Astrocyte (in vitro differentiated cells and primary cell): ENCODE measurements around the gene PRDM10. TPM values are rescaled to one million over a fixed set of nuclear protein-coding genes. Genes with fewer than 3 reads are reported as not detected.
A peak's percentile ranks its signal among the peaks of the same experiment; 100 is the strongest.

Experiments used
- DNase-seq: peaks from one replicate; pipeline ENCODE4 v3.0.0-alpha.2; 2010; ENCODE audit warnings: low read depth
- FAIRE-seq: peaks from 2 replicates; lab custom pipeline; 2011; peaks lifted over from hg19 to GRCh38; lab: Jason Lieb, UNC
- H2AFZ ChIP-seq: 2 replicates; pipeline ENCODE4 v1.6.0; 2012; ENCODE audit warnings: low read depth, low read length, inconsistent platforms
- H3K27ac ChIP-seq: 2 replicates; pipeline ENCODE4 v1.5.1; 2011; ENCODE audit warnings: low read depth, low read length, inconsistent platforms
- H3K27me3 ChIP-seq: 2 replicates; pipeline ENCODE4 v1.6.0; 2011; ENCODE audit warnings: low read length, inconsistent platforms; ENCODE audit not compliant: insufficient read depth
- H3K36me3 ChIP-seq: 2 replicates; pipeline ENCODE4 v1.5.1; 2011; ENCODE audit warnings: low read length, inconsistent platforms; ENCODE audit not compliant: insufficient read depth
- H3K4me1 ChIP-seq: 2 replicates; pipeline ENCODE4 v1.5.1; 2011; ENCODE audit warnings: low read length, inconsistent platforms; ENCODE audit not compliant: insufficient read depth
- H3K4me2 ChIP-seq: 2 replicates; pipeline ENCODE4 v1.6.0; 2012; ENCODE audit warnings: low read length, inconsistent platforms
- H3K4me3 ChIP-seq: 2 replicates; pipeline ENCODE4 v1.5.1; 2011; ENCODE audit warnings: low read depth, mild to moderate bottlenecking, low read length, inconsistent platforms; ENCODE audit not compliant: insufficient read depth
- H3K79me2 ChIP-seq: 2 replicates; pipeline ENCODE4 v1.6.0; 2012; ENCODE audit warnings: mild to moderate bottlenecking, low read length, inconsistent platforms; ENCODE audit not compliant: insufficient read depth
- H3K9ac ChIP-seq: 2 replicates; pipeline ENCODE4 v1.6.0; 2012; ENCODE audit warnings: mild to moderate bottlenecking, low read length, inconsistent platforms
- H3K9me3 ChIP-seq: 2 replicates; pipeline ENCODE4 v1.5.1; 2012; ENCODE audit warnings: low read depth, mild to moderate bottlenecking, low read length, inconsistent platforms; ENCODE audit not compliant: insufficient read depth
- H4K20me1 ChIP-seq: 2 replicates; pipeline ENCODE4 v1.6.0; 2012; ENCODE audit warnings: low read length, inconsistent platforms; ENCODE audit not compliant: insufficient read depth
- H3K27ac Mint-ChIP-seq: one replicate; pipeline ENCODE4 v1.8.0; 2021; ENCODE audit warnings: mild to moderate bottlenecking, mixed read lengths; ENCODE audit not compliant: unreplicated experiment
- H3K27me3 Mint-ChIP-seq: one replicate; pipeline ENCODE4 v1.8.0; 2021; ENCODE audit warnings: low read depth, mixed read lengths; ENCODE audit not compliant: unreplicated experiment
- H3K36me3 Mint-ChIP-seq: one replicate; pipeline ENCODE4 v1.8.0; 2021; ENCODE audit warnings: low read depth, mixed read lengths; ENCODE audit not compliant: unreplicated experiment
- H3K4me1 Mint-ChIP-seq: one replicate; pipeline ENCODE4 v1.8.0; 2021; ENCODE audit warnings: low read depth, mixed read lengths; ENCODE audit not compliant: unreplicated experiment
- H3K4me3 Mint-ChIP-seq: one replicate; pipeline ENCODE4 v1.8.0; 2021; ENCODE audit warnings: mild to moderate bottlenecking, moderate library complexity, mixed read lengths; ENCODE audit not compliant: unreplicated experiment
- H3K9me3 Mint-ChIP-seq: one replicate; pipeline ENCODE4 v1.8.0; 2021; ENCODE audit warnings: mild to moderate bottlenecking, mixed read lengths; ENCODE audit not compliant: unreplicated experiment
- CTCF ChIP-seq: IDR thresholded peaks from 2 replicates; pipeline ENCODE4 v1.5.1; 2011; ENCODE audit warnings: low read depth, mild to moderate bottlenecking, inconsistent platforms, low read length, moderate library complexity; ENCODE audit not compliant: insufficient read depth
- EZH2 ChIP-seq: IDR thresholded peaks from 2 replicates; pipeline ENCODE4 v1.6.1; 2012; ENCODE audit warnings: mild to moderate bottlenecking, low read length, inconsistent platforms; ENCODE audit not compliant: insufficient read depth
- total RNA-seq: library from RNA; stranded (reverse); gene quantifications from 2 replicates; pipeline ENCODE4 v1.2.1, GENCODE V29; 2021

Gene PRDM10
- total RNA-seq, 1 donor from 2014 or later = 10.1 TPM

DNA sequence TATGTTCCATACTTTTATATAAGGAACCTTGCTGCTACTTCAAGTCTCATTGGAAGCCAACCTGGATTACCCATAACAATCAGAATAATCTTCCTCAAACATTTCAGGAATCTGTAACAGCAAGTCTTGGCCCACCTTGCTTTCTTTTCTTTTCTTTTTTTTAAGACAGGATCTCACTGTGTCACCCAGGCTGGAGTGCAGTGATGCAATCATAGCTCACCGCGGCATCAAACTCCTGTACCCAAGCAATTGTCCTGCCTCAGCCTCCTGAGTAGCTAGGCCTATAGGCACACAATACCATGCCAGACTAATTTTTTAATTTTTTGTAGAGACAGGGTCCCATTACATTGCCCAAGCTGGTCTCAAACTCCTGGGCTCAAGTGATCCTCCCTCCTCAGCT, 29.3 kb upstream of the PRDM10 start:
- no peaks in the 10 kb centered on the region for H3K27me3 ChIP-seq
- no peak for FAIRE-seq
- no peak overlapping the region for H2AFZ ChIP-seq
- H3K27me3 Mint-ChIP-seq = no peaks in the 10 kb centered on the region
- H4K20me1 ChIP-seq = no peaks in the 10 kb centered on the region
- H3K4me1 ChIP-seq = no peaks in the 10 kb centered on the region
- no peak for DNase-seq
- no peaks in the 10 kb centered on the region for H3K9me3 Mint-ChIP-seq
- no peak overlapping the region for H3K4me3 Mint-ChIP-seq
- H3K4me1 Mint-ChIP-seq = peaks cover 5% of the 10 kb centered on the region
- no peak overlapping the region for H3K4me3 ChIP-seq
- TF ChIP-seq EZH2 = no peak
- TF ChIP-seq CTCF = no peak
- H3K27ac ChIP-seq = no peak overlapping the region
- H3K27ac Mint-ChIP-seq = peak overlapping the region; percentile 43
- no peaks in the 10 kb centered on the region for H3K36me3 Mint-ChIP-seq
- H3K9ac ChIP-seq = no peak overlapping the region
- H3K4me2 ChIP-seq = no peak overlapping the region
- H3K79me2 ChIP-seq = no peaks in the 10 kb centered on the region
- H3K36me3 ChIP-seq = no peaks in the 10 kb centered on the region
- no peaks in the 10 kb centered on the region for H3K9me3 ChIP-seq

DNA sequence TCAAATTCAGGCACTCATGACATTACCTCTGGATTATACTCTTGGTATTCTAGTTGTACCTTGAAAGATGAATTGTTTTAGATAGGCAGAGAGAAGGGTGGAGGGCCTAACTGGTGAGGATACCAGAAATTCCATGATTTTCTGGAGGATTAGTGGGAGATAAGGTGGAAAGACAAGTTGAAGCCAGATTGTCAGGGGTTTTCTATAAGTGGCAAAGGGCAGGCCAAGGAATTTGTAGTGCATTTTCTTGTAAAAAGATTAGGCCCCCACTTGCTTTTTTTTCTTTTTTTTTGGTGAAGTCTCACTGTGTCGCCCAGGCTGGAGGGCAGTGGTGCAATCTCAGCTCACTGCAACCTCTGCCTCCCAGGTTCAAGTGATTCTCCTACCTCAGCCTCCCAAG, 28.4 kb upstream of the PRDM10 start:
- H3K27ac ChIP-seq = no peak overlapping the region
- H3K4me3 ChIP-seq = no peak overlapping the region
- H3K27me3 Mint-ChIP-seq = no peaks in the 10 kb centered on the region
- no peaks in the 10 kb centered on the region for H3K27me3 ChIP-seq
- no peak overlapping the region for H3K4me2 ChIP-seq
- no peaks in the 10 kb centered on the region for H3K9me3 Mint-ChIP-seq
- H2AFZ ChIP-seq = no peak overlapping the region
- H3K79me2 ChIP-seq = no peaks in the 10 kb centered on the region
- no peaks in the 10 kb centered on the region for H3K4me1 ChIP-seq
- no peaks in the 10 kb centered on the region for H3K36me3 ChIP-seq
- FAIRE-seq (no peak), DNase-seq (no peak)
- H3K4me3 Mint-ChIP-seq = no peak overlapping the region
- TF ChIP-seq EZH2 = no peak
- TF ChIP-seq CTCF = no peak
- H3K9me3 ChIP-seq = no peaks in the 10 kb centered on the region
- no peaks in the 10 kb centered on the region for H3K36me3 Mint-ChIP-seq
- no peak overlapping the region for H3K27ac Mint-ChIP-seq
- H4K20me1 ChIP-seq = no peaks in the 10 kb centered on the region
- H3K9ac ChIP-seq = no peak overlapping the region
- H3K4me1 Mint-ChIP-seq = peaks cover 5% of the 10 kb centered on the region

DNA sequence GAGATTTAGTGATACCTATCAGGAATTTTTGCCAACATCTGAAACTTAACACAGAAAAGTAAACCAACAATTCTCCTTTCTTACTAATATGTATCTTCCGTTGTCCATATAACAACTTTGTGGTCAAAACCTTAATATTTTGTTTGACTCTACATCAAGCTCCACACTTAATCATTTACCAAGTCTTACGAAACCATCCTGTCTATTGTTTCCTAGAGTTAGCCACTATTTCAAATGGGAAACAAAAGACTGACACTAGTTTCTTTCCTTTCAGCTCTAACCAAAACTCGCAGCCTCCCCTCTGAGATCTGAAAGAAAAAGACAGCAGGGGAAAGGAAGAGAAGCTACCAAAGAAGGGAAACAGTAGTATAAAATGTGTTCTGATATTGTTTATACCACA, 26.5 kb upstream of the PRDM10 start:
- Mint-ChIP-seq H3K27me3 (no peaks in the 10 kb centered on the region), H3K36me3 (no peaks in the 10 kb centered on the region), H3K9me3 (no peaks in the 10 kb centered on the region), H3K4me1 (peaks cover 6% of the 10 kb centered on the region), H3K27ac (peak overlapping the region; percentile 8), H3K4me3 (no peak overlapping the region)
- Histone ChIP-seq H3K4me1 (no peaks in the 10 kb centered on the region), H3K9me3 (no peaks in the 10 kb centered on the region), H3K27ac (no peak overlapping the region), H3K4me2 (no peak overlapping the region), H3K36me3 (no peaks in the 10 kb centered on the region), H3K4me3 (no peak overlapping the region), H2AFZ (no peak overlapping the region), H3K79me2 (no peaks in the 10 kb centered on the region), H3K27me3 (no peaks in the 10 kb centered on the region), H3K9ac (no peak overlapping the region), H4K20me1 (no peaks in the 10 kb centered on the region)
- DNase-seq = no peak
- no peak for FAIRE-seq
- TF ChIP-seq EZH2 (no peak), CTCF (no peak)
